Panc1 (cell line): ENCODE measurements around the gene DNAJA3.

Experiments used
- CTCF ChIP-seq: fragments of 450-650 bp; IDR thresholded peaks from 2 replicates; pipeline ENCODE4 v1.5.1; 2017; ENCODE audit warnings: mild to moderate bottlenecking
- POLR2AphosphoS5 ChIP-seq: IDR thresholded peaks from 2 replicates; pipeline ENCODE4 v1.6.1; 2012; ENCODE audit warnings: mild to moderate bottlenecking, low read depth, low read length, moderate library complexity

DNA sequence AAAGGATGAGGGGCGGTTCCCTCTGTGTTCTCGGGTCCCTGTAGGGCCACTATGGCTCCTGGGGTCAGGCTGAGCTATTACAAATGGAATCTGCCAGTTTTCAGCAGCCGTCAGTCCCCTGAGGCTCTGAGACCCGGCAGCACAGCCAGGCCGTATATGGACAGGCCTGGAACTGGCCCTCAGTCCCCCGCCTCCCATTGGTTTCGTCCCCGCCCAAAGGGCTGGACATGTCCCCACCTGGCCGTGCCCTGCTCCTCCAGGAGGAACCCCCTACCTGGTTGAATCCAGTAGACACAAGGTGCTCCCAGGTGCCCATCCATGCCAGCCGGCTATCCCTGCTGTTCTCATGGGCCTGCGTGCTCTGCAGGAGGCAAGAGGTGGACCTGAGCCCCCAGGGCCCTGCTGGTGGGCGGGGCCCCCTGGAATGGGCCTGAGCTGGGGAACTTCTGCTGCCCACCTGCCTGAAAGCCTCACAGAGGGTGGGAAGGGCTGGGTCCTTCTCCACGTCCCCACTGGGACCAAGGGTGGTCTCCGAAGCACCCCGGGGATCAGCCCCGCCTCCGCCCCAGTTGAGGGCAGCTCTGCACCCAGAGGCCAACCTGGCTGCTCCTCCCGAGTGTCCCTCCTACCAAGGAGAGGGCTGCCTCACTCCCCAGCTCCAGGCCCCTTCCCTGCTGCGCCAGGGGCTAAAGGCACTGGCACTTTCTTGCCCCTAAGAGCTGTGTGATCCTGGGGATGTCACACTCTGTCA, 37.2 kb upstream of the DNAJA3 start:
- TF ChIP-seq CTCF: no peak
- no peak for TF ChIP-seq POLR2AphosphoS5
